Urothelium cell line (cell line): Measurements from ENCODE around the gene C4B.
"Not testable (repeated sequence)": the region's sequence is repeated elsewhere in the genome, so short reads cannot be mapped to it uniquely, and the experiment has no call there.

ENCODE experiments used
- DNase-seq: peaks from one replicate; pipeline ENCODE4 v3.0.0; 2011; ENCODE audit warnings: low spot score, mixed read lengths
- FAIRE-seq: peaks from 2 replicates; lab custom pipeline; 2011; peaks lifted over from hg19 to GRCh38; lab: Jason Lieb, UNC

Gene C4B

DNA sequence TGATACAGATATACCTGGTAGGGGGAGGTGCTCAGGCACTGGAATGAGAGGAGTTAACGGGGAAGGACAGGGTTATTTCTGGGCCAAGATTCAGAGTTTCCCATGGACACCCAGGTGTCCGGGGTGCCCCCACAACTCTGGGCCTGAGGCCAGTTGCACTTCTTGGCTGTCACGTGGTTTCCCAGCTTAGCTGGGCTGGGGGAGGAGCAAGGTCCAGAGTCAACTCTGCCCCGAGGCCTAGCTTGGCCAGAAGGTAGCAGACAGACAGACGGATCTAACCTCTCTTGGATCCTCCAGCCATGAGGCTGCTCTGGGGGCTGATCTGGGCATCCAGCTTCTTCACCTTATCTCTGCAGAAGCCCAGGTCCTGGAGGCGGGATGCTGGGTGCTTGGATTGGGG lies at the start of gene C4B:
Gene C4B, plus strand, starts transcription at position 249 of the 400 bp plus-strand sequence. Its CDS starts 51 bp downstream, at position 300.
- DNase-seq, FAIRE-seq: not testable (repeated sequence)

DNA sequence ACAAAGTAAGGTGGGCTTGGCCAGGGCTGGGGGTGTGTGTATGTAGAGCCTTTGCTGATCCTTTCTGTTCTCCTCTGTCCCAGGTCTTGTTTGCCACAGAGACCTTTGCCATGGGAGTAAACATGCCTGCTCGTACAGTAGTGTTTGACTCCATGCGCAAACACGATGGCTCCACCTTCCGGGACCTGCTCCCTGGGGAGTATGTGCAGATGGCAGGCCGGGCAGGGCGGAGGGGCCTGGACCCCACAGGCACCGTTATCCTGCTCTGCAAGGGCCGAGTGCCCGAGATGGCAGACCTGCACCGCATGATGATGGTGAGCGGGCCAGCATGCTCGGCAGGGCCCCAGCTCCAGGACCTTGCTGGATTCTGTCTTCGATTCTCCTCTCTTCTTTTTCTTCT lies 48.9 kb upstream of the C4B start:
- no peak for FAIRE-seq
- no peak for DNase-seq

DNA sequence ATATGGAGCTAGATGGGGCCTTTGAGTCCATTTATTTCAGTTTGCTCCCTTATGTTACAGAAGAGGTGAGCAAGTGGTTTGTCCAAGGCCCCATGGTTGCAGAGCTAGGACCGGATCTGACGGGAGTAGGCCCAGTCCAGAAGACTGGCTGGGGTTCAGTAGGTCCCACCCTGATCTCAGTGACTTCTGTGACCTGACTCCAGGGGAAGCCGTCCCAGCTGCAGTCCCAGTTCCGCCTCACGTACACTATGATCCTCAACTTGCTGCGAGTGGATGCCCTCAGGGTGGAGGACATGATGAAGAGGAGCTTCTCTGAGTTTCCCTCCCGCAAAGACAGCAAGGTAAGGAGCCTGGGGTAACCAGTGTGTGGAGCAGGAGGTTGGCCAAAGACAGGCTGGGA lies 48.1 kb upstream of the C4B start:
- DNase-seq (no peak), FAIRE-seq (no peak)

DNA sequence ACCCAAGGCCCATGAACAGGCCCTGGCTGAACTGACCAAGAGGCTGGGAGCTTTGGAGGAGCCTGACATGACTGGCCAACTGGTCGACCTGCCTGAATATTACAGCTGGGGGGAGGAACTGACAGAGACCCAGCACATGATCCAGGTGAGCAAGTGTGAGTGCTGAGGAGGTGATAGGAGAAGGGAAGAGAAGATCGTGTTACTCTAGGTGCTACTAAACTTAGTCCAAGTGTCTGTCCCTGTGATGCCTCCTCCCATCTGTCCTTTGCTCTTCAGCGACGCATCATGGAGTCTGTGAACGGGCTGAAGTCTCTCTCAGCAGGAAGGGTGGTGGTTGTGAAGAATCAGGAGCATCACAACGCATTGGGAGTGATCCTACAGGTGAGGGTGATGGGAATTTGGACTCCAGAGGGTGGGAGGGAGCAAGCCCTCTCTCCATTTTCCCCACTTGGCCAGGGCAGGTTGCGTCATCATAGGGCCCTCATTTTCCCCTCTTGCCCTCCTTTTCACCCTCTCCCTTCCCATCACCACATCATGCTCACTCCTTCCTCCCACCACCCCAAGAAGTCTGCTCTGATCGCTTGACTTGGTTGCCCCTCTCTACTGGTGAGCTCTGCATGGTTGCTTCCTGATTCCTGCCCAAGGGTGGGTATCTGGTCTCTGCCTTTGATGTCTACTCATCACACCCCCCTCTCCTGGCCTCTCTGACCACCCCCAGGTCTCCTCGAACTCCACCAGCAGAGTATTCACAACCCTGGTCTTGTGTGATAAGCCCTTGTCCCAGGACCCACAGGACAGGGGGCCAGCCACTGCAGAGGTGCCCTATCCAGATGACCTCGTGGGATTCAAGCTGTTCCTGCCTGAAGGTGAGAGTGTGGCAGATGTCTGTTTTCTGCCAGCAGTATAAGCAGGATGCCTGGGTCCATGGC lies 47.3 kb upstream of the C4B start:
- FAIRE-seq (no peak), DNase-seq (no peak)

DNA sequence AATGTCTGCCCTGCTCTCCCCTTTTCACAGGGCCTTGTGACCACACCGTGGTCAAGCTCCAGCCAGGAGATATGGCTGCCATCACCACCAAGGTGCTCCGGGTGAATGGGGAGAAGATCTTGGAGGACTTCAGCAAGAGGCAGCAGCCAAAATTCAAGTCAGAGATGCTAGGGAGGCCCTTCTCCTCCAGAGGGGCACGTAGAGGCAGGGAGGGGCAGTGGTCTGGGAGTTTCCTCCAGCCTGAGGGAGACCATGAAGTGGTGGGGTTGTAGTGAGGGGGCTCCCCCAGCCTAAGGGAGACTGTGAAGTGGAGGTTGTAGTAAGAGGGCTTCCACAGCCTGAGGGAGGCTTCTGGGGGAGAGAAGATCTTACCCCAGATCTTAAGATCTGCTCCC lies 46.7 kb upstream of the C4B start:
- FAIRE-seq = no peak

DNA sequence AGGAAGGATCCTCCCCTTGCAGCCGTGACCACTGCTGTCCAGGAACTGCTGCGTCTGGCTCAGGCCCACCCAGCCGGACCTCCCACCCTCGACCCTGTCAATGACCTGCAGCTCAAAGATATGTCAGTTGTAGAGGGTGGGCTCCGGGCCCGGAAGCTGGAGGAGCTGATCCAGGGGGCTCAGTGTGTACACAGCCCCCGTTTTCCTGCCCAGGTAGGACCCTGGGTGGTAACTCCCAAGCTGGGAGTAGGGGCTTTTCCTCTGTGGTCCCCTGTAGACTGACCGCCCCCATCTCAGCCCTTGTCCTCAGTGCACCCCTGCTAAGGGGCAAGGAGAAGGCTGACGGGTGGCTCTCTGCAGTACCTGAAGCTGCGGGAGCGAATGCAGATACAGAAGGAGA lies 46.3 kb upstream of the C4B start:
- no peak for DNase-seq
- no peak for FAIRE-seq

More for the DNA sequence above, 46.7 kb upstream of the C4B start:
- no peak for DNase-seq

DNA sequence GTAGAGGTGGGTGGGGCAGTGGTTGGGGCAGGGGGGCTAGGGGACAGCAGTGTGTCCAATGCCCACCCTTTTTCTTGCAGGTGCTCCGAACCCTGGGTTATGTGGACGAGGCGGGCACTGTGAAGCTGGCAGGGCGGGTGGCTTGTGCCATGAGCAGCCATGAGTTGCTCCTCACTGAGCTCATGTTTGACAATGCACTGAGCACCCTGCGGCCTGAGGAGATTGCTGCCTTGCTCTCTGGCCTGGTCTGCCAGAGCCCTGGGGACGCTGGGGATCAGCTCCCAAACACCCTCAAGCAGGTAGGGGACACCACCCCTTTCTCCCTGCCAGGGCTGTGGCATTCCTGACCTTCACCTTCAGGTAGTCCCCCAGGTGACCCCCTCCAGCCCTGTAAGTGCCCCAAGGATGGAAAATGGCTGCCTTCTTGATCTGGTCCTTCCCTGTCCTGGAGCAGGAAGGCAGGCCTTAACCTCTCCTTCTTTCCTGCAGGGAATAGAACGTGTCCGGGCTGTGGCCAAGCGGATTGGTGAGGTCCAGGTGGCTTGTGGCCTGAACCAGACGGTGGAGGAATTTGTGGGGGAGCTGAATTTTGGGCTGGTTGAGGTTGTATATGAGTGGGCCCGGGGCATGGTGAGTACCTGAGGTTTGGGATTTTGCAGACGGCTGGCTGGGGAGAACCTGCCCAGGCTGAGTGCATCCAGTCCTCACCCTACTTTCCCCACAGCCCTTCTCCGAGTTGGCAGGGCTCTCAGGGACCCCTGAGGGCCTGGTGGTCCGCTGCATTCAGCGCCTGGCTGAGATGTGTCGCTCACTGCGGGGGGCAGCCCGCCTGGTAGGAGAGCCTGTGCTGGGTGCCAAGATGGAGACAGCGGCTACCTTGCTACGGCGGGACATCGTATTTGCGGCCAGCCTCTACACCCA lies 45.5 kb upstream of the C4B start:
- FAIRE-seq = no peak
- DNase-seq = no peak

DNA sequence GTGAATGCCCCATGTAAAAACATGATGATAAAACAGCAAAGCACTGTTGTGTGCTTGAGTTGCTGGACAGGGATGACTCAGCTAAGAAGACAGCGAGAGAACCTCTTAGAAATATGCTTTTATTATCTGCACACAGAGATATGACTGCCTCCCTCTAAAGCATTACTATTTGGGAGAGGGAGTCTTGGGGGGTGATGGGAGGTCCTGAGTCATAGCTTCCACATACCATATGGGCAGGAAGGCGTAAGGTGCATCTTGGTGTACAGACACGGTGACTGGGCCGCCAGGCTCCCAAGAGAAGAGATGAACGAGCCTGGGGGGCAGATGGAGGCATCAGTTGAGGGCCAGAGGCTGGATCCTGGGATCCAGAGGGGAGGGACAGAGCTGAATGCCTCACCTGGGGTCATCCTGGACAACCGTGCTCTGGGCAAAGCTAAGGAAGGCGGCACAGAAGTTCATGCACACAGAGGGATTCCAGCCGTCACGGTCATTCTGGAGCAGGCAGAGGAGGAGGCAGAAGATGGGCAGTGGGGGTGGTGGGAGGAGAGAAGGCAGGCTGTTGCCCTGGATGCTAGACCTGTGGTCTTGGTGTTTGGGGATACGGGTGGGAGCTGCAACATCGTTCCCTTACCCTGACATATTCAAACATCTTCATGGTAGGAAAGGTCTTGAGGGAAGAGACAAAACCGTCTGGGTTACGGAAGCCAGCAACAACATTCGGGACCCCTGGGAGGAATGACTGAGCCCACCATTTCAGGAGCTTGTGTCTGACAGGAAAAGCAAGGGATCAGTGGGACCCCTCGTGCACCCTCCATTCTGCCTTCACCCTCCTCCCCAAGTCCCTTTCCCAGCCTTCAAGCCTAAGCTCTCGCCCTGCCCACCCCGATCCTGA lies 44.6 kb upstream of the C4B start:
- no peak for DNase-seq
- no peak for FAIRE-seq

DNA sequence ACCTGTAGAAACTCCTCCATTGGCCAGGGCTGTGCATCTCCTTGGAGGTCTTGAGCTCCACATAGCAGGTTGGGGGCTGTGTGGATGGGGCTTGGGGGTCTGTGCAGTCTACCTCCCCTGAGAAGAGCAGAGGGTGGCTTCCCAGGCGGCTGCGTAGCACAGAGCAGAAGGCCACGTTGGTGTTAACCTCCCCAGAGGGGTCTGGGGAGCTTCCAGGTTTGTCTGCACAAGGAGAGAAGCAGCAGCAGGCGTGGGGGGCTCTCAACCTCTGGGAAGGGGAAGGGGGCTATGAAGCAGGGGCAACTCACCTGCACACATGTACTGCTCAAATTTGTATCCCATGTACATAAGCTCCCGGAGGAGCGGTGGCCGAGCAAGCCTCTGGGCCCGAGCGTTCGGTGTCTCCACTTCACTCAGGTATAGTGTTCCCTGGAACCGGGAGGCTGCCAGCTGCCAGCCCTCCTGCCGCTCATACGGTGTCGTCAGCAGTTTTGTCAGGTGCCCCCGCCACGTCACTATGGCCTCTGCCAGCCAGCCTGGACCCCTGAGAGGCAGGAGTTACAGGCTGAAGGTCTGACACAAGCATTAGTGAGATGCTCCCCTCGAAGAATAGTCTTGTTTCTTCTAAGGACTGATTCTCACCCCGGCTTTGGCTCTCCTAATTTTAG lies 43.9 kb upstream of the C4B start:
- DNase-seq (no peak), FAIRE-seq (no peak)

DNA sequence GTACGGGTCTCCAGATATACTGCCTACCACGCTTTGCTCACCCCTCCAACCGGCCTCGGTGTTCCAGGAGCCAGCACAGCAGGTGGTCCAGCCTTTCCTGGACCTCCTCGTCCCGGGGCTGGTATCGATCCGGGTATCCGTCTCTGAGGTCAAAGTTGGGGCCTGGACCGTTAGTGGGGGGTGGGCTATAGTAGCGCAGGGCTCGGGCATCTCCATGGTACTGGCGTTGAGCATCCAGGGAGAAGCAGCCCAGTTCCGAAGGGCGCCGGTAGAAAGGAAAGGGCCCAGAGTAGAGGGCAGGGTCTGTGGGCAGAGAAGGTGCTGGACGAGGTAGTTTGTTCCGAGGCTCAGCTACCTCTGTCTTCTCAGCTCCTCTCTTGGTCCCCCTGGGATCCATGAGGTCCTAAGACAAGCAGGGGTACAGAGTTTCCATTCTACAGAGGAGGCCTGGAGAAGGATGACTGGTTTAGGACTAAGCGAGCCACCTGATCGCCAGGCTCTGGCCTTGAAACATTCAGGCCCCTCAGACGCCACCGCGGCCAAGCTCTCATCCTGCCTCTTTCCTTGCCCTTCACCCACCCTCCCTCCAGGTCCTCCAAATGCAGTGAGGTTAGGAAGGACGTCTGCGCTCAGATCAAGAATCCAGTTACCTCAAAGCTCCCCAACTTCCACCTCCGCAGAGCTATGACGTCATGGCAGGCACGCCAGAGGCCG lies 43.2 kb upstream of the C4B start:
- FAIRE-seq (no peak), DNase-seq (peak; percentile 31)

DNA sequence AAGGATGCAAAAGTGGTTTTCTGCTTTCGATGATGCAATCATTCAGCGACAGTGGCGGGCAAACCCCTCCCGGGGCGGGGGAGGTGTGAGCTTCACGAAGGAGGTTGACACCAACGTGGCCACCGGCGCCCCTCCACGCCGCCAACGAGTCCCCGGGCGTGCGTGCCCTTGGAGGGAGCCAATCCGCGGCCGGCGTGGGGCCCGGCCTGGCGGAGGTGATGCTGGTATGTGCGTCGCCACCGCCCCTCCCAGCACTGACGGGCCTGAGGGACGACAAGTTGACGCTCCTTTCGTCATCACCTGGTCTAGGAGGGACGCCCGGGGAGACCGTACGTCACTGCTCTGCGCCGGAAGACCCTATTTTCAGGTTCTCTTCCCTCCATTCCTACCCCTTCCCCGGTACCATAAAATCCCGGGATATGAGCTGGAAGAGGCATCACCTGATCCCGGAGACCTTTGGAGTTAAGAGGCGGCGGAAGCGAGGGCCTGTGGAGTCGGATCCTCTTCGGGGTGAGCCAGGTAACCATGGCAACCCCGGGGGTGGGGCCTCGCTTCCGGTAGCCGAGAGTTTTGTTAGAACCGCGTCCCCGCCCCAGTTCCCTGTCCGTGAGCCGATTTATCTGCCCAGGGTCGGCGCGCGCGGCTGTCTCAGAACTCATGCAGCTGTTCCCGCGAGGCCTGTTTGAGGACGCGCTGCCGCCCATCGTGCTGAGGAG lies 42.4 kb upstream of the C4B start, which contains the start of gene DXO:
Gene DXO, minus strand, starts transcription at position 146 of the 716 bp plus-strand sequence. CDS start 463 bp downstream, outside the sequence.
- DNase-seq (peak; percentile 98), FAIRE-seq (peak; percentile 86)

DNA sequence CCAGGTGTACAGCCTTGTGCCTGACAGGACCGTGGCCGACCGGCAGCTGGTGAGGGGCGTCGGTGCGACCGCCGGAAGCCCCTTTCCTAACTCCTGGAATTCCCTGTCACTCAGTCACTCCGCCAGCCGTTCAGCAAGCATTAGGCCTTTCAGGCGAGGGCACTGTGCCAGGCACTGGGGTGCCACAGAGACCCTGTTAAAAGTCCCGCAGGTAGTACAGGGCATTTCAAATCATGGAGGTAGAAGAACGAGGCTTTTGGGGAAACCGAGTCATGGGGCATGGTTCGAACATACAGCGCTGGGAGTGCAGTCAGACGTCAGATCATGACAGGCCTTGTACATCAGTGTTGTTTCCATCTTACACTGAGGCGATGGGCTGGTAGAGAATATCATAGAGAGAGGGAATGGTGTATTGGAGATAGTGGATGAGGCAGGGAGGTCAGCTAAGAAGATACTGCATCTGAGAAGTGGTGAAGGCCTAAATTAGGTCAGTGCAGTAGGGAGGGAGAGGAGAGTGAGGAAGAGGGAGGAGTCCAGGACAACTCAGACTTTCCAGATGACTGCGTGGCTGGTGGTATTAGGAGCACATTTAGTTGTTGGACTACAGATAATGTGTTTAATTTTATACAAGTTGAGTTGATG lies 41.8 kb upstream of the C4B start:
- FAIRE-seq = no peak
- DNase-seq = no peak

DNA sequence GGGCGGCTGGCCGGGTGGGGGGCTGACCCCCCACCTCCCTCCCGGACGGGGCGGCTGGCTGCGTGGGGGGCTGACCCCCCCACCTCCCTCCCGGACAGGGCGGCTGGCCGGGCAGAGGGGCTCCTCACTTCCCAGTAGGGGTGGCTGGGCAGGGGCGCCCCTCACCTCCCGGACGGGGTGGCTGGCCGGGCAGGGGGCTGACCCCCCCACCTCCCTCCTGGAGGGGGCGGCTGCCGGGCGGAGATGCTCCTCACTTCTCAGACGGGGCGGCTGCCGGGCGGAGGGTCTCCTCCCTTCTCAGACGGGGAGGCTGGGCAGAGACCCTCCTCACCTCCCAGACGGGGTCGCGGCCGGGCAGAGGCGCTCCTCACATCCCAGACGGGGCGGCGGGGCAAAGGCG lies 38.5 kb upstream of the C4B start:
- DNase-seq, FAIRE-seq: not testable (repeated sequence)

DNA sequence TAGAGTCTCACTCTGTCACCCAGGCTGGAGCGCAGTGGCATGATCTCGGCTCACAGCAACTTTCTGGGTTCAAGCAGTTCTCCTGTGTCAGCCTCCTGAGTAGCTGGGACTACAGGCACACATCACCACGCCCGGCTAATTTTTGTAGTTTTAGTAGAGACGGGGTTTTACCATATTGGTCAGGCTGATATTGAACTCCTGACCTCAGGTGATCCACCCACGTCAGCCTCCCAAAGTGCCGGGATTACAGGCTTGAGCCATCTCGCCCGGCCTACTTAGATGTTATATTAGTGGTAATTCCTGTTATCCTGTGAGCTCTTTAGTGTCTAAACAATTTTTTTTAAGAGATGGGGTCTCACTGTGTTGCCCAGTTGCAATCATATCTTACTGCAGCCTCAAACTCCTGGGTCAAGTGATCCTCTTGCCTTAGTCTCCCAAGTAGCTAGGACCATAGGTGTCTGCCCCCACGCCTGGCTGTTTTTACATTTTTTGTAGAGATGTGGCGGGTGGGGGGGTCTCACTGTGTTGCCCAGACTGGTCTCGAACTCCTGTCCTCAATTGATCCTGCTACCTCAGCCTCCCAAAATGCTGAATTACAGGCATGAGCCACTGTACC lies 36.7 kb upstream of the C4B start:
- no peak for FAIRE-seq
- no peak for DNase-seq

DNA sequence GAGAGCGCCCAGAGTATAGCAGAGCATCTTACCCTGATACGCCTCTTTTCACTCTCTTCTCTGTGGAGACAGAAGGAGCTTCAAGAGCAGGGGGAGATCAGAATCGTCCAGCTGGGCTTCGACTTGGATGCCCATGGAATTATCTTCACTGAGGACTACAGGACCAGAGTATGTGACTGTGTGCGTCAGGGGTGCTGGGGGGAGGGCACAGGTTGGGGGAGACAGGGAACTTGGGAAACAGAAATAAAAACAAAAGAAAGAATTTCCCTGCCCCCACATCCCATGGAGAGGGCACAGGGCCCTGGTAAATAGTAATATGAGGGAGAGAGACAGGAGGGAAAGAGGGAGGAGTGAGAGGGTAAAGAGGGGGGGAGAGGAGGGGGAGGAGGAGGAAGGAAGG lies 35.8 kb upstream of the C4B start:
- no peak for DNase-seq
- no peak for FAIRE-seq

DNA sequence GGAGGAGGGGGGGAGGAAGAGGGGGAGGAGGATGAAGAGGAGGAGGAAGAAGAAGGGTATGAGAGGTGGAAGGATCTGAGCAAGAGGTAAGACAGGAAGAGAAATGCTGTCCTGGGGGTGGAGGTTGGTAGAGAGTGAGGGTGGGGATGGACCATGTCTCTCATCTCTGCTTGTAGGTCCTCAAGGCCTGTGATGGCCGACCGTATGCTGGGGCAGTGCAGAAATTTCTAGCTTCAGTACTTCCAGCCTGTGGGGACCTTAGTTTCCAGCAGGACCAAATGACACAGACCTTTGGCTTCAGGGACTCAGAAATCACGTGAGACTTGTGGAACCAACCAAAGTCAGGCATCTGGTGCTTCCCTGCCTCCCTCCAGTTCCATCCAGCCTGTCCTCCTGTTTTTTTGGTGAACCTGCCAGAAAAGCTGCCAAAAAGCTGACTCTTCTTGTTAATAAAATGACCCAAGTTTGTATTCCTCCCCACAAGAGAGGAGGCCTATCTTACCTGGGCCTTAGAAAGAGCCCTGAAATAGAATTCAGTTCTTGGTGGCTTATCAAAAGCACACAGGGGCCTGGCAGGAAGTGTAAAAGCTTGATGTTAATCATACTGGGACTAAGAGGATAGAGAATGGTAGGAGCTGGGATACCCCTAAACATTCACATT lies 35.2 kb upstream of the C4B start:
- DNase-seq (no peak), FAIRE-seq (no peak)

DNA sequence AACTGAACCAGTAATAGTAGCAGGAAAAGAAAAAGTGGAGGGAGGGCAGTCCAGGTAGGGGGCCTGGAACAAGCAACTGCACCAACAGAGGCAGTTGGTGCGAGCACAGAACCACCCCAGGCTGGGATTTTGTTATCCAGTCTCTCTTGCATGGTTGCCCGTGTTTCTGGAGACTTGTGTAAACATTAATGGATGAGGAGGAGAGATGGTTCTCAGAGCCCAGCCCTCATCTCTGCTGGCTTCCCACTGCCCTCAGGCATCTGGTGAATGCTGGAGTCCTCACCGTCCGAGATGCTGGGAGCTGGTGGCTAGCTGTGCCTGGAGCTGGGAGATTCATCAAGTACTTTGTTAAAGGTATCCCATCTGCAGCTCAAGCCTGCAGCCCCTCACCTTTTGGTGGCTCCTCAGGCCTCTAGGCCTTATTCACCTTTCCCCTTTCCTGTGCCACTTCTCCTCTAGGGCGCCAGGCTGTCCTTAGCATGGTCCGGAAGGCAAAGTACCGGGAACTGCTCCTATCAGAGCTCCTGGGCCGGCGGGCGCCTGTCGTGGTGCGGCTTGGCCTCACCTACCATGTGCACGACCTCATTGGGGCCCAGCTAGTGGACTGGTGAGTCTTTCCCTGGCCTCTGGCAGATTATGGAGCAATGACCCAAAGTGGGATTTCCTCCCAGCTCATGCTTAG lies 34.3 kb upstream of the C4B start:
- not testable (repeated sequence) for FAIRE-seq, DNase-seq
